HG02852 (cell line): Measurements from ENCODE around the gene MOCS1.

Source experiments
- ATAC-seq: cut with Tn5 transposase; IDR thresholded peaks from one replicate; pipeline ENCODE4 v1.9.1; 2021; ENCODE audit warnings: mild to moderate bottlenecking, moderate library complexity; ENCODE audit not compliant: unreplicated experiment

Gene MOCS1

GRCh38 chr6:39881851-39882530, 52.3 kb downstream of the MOCS1 start:
- no peak for ATAC-seq

- no peak for ATAC-seq
Measured at GRCh38 chr6:39880594-39880993, 53.7 kb downstream of the MOCS1 start.

- ATAC-seq, result no peak
Measured at GRCh38 chr6:39879535-39879934, 54.7 kb downstream of the MOCS1 start.

GRCh38 chr6:39876826-39877225, 57.4 kb downstream of the MOCS1 start:
- ATAC-seq, result no peak

- ATAC-seq, result no peak
Measured at GRCh38 chr6:39876111-39876510, 58.2 kb downstream of the MOCS1 start.

- ATAC-seq, result no peak
Measured at GRCh38 chr6:39873439-39873838, 60.8 kb downstream of the MOCS1 start.

GRCh38 chr6:39870950-39871349, 63.3 kb downstream of the MOCS1 start:
- ATAC-seq, result no peak

GRCh38 chr6:39867592-39867991, 66.7 kb downstream of the MOCS1 start:
- no peak for ATAC-seq

- ATAC-seq, result no peak
Measured at GRCh38 chr6:39865011-39865888, 69.0 kb downstream of the MOCS1 start.

- ATAC-seq, result no peak
Measured at GRCh38 chr6:39861663-39862062, 72.6 kb downstream of the MOCS1 start.

GRCh38 chr6:39859025-39859424, 75.2 kb downstream of the MOCS1 start:
- no peak for ATAC-seq

- ATAC-seq, result no peak
Measured at GRCh38 chr6:39855356-39855995, 78.8 kb downstream of the MOCS1 start.
